GM20000 (cell line): ENCODE data around the gene CT45A10.
"Not testable (repeated sequence)": the region's sequence is repeated elsewhere in the genome, so short reads cannot be mapped to it uniquely, and the experiment has no call there.

Experiments used
- DNase-seq: peaks from one replicate; pipeline ENCODE4 v3.0.0; 2012; ENCODE audit warnings: low spot score
- CTCF ChIP-seq: IDR thresholded peaks from 2 replicates; pipeline ENCODE4 v1.5.1; 2012; ENCODE audit warnings: mild to moderate bottlenecking, control low read depth; ENCODE audit errors: extremely low read depth, missing control alignments

The CT45A10 gene

GRCh38 chrX:135893294-135893817, at the start of gene CT45A10, which contains the start of gene SAGE1:
TSS of gene CT45A10 (minus strand) at chrX:135893444. CDS start at chrX:135885344, 8,100 bp downstream.
TSS of gene SAGE1 (plus strand) at chrX:135893716. CDS start at chrX:135896243, 2,527 bp downstream.
- TF ChIP-seq CTCF: no peak
- no peak for DNase-seq

DNA sequence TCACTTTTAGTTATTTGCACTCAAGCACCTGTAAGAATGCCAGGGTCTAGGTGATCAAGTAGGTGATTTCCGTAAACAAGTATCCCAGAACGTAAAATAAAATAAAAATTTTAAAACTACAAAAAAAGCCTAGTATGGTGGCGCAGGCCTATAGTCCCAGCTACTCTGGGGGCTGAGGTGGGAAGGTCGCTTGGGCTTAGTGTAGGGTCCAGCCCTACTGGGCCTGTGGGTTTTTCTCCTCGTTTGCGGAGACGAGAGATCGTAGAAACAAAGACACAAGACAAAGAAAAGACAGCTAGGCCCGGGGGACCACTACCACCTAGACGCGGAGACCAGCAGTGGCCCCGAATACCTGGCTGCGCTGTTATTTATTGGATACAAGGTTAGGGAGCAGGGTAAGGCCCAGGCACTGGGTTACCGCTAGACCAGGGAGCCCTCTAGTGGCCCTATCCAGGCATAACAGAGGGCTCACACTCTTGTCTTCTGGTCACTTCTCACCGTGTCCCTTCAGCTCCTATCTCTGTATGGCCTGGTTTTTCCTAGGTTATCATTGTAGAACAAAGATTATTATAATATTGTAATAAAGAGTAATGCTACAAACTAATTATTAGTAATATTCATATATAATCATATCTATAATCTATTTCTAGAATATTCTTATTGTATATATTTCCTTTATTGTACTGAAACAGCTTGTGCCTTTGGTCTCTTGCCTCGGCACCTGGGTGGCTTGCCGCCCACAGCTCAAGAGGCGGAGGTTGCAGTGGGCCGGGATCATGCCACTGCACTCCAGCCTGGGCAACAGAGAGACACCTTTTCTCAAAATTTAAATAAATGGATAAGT, 38.6 kb upstream of the CT45A10 start:
- DNase-seq: peak; percentile 7
- TF ChIP-seq CTCF: peak; percentile 49

GRCh38 chrX:135927897-135928296, 34.7 kb upstream of the CT45A10 start:
- no peak for TF ChIP-seq CTCF

GRCh38 chrX:135923353-135923752, 30.1 kb upstream of the CT45A10 start:
- TF ChIP-seq CTCF: no peak
- no peak for DNase-seq

More at GRCh38 chrX:135927897-135928296, 34.7 kb upstream of the CT45A10 start:
- DNase-seq: no peak

GRCh38 chrX:135920516-135920915, 27.3 kb upstream of the CT45A10 start:
- not testable (repeated sequence) for DNase-seq

DNA sequence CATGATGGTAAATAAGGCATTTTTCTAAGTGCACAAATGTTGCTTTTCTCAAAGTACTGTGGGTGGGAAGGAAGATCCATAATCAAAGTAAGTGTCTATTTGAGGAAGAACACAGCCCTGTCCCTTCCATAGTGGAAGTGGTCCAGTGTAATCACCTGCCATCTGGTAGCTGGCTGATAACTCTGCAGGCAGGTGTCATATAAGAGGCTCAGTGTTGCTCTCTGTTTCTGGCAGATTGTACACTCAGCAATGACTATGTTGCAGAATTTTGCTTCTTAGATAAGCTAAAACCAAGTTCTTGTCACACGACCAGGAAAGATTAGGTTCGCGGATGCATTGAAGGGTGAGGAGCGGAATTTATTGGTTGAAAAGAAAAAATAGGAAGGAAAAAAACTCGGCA, 21.2 kb upstream of the CT45A10 start:
- TF ChIP-seq CTCF: no peak
- DNase-seq: no peak

- DNase-seq: no peak
- TF ChIP-seq CTCF: no peak
Measured at GRCh38 chrX:135910251-135910650, 17.0 kb upstream of the CT45A10 start.

DNA sequence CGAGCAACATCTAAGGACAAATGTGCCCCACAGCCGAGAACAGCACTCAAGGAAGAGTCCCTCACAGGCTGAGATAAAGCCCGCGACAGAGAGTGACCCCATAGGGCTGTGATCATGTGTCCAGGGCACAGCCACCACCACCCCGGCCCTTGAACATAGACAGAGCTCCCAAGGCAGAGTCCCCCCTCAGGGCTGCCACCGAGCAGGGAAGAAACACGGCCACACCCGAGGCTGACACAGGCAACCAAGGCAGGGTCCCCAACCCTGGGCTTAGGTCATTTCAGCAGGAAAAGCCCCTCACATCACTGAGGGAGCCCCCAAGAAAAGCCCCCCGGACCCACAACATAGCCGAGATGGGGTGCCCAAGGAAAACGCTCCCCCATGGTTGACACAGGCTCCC, 463 bp downstream of the CT45A10 start:
- no peak for DNase-seq
- no peak for TF ChIP-seq CTCF
